DND-41 (cell line): ENCODE data around the gene COL20A1.

Experiments used
- CTCF ChIP-seq: IDR thresholded peaks from 2 replicates; pipeline ENCODE4 v1.5.1; 2012; ENCODE audit warnings: borderline replicate concordance, low read length, moderate library complexity, mild to moderate bottlenecking; ENCODE audit not compliant: poor library complexity, severe bottlenecking; ENCODE audit errors: extremely low read depth
- EZH2 ChIP-seq: IDR thresholded peaks from 3 replicates; pipeline ENCODE4 v1.6.1; 2012; ENCODE audit warnings: borderline replicate concordance, low read depth, mild to moderate bottlenecking, moderate library complexity, low read length, inconsistent platforms; ENCODE audit not compliant: severe bottlenecking

GRCh38 chr20:63254232-63254605, 38.8 kb upstream of the COL20A1 start, which contains the start of gene NKAIN4:
- TF ChIP-seq CTCF: no peak
- TF ChIP-seq EZH2: no peak
